GM19452 (cell line): ENCODE results near the gene MSN.
A peak's percentile ranks its signal among the peaks of the same experiment; 100 is the strongest.

Experiments
- ATAC-seq: cut with Tn5 transposase; IDR thresholded peaks from one replicate; pipeline ENCODE4 v1.9.1; 2021; ENCODE audit not compliant: unreplicated experiment

Gene MSN

DNA sequence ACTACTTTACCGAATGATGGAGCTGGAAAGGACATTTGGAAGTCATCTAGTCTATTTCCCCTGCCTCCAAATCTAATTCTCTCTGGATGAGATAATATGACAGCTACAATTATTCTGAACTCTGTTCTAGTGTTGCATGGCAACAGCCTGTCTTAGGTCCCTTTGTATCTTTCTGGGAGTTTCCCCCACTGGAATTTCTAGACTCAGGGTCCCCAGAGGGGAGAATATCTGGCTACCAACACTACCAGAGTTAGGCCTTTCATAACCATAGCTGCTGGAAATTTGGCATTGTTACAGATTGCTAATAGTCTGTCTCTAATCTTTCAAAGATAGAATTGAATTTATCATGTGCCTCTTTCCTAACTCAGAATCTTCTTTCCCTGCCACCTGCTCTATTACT lies 4.5 kb downstream of the MSN start:
- ATAC-seq = no peak

DNA sequence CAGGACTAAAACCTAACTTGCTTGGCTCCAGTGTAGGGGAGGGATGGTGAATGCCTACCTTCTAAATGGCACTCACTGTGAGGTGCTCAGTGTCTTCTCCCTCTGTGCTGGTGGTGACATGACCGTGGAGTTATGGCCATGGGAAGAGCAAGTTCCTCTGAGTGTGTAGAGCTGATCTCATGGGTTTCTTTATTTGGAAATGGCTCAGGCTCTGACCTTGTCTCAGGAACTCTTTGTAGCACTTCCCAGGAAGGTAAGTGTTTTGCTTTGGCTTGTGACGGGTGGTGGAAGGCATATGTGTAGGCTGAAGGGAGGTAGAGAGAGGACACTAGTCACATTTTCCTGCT lies 6.4 kb downstream of the MSN start:
- no peak for ATAC-seq

DNA sequence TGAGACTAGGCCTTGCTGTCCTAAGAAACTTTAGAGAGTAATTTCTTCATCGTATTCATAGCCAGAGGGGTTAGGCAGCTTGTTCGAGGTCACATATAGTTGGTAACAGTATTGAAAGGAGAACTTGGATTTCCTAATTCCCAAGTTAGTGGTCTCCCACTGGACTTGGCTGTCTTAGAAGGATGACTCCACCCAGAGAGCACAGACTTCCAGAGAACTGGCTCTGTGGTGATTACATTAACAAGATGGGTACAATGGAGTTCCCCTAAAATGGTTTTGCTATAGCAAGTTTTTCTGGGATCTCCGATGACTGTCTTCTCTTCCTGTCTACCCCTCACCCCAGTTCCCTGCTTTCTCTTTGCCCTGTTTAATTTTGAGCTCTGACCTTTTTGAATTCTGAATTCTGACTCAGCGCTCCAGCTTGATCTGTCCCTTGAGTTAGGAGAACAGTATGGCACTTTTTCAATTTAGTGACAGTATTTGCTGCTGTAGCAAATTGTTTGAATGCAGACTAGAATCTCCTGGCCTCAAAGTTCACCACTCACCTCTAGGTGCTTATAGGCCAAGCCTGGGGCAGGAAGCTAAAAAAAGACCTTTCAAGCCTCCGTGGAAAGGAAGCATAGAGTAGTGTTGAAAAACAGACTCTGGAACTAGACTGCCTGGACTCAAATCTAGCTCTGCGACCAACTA lies 6.9 kb downstream of the MSN start:
- no peak for ATAC-seq

DNA sequence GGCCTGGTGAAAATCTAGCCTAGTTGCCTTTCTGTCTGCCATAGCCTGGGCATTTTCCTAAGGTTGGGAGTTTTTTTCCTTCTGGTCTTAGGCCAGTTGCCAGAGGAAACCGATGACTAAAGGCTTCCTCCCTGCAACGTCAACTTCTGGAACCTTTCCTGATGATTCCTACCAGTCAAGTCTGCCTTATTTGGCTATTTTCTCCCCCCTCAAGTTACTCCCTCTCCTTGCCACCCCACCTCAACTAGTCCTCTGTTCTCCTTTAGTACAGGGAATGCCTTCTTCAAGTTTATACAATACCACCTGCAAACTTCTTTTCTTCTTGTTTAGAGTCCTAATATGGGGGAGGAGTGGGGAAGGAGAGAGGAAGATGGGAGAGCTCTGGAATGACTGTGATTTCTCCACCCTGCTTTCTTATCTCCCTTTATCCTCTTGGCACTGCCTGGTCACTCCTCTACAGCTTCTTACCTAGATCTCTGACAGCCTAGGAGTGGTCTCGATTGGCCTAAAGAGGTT lies 10.6 kb downstream of the MSN start:
- ATAC-seq = no peak

DNA sequence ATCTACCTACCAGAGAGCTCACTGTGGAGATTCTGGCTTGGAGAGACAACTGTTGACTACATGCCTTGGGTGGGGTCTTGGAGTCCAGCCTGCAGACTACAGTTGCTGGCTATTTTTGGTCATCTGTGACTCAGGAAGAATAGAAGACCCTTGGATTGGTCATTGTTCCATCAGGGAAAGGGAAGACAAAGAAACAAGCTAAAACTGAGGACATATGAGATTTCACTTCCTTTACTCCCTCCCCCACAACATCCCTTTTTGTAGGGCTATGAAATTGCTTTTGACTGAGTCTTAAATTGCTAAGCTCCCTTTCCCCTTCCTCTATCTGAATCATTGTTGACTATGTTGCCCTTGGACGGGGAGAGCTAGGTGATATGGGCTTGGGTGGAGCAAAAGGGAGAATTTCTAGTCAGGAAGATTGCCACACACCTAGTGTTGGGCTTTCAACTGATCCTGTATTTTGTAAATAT lies 11.7 kb downstream of the MSN start:
- no peak for ATAC-seq

DNA sequence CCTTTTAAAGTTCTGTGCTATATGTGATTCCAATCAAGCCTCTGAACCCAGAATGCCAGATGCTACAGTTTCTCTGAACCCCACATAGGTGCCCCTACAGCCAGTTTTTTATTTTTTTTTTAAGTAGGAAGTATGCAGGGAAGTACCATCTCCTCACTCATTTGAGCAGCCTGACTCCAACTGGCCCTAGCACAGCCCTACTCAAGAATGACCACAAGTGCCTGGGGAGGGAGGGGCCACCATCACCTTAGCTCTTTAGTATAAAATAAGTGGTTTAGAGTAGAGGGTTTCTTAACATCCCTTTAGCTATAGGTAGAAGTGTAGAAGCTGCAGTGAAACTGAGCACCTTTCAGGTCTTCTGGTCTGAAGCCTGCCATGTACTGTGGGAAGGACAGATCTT lies 14.4 kb downstream of the MSN start:
- no peak for ATAC-seq

DNA sequence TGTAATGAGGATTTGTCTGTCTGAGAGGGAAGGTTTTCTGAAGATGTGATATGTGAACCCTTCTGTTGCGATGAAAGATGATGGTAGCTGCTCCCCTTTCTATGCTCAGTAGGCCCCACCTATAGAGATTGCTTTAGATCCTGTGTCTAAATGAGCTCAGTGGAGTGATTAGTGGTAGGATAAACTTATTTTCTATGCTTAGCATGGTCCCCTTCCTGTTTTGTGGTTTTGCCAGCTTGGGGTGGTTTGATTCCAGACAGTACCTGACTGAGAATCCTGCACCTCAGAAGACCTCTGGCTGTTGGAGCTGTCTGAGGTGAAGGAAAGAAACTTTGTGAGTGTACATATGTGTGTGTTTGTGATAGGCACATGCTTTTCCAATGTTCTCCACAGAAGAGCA lies 17.7 kb downstream of the MSN start:
- no peak for ATAC-seq

DNA sequence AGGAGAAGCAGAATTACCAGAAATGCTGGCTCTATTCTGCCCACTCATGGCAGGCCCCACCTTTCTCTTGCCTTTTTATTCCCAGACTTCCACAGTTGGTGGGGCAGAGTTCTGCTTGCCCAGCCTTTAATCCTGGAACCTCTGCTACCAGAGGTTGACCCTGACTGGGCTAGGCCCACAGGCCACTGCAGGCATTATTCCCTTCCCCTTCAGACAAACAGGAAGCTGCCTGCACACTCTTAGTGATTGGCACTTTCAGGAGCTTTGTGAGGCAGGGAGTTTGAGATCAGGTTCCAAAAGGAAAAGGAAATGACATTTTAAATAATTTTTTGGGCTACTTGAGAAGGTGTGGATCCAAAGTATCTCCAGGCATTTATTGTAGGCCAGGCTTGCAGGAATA lies 18.8 kb downstream of the MSN start:
- no peak for ATAC-seq

DNA sequence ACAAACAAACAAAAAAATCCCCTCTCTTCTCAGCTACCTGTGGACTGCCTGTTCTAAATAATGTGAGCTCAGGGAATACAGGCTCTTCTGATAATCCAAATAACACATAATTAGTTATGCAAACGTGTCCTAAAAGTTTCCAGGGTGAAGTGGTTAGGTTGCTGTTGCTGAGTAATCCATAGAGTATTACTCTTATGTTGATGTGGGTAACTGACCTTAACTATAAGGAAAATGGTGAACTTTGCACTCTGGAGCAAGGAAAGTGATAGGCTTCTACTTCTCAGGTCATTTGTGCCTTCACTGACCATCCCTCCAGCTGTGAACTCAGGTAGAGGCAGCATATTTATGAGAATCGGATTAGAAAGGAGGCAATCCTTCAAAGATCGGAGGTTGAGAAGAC lies 19.9 kb downstream of the MSN start:
- no peak for ATAC-seq

DNA sequence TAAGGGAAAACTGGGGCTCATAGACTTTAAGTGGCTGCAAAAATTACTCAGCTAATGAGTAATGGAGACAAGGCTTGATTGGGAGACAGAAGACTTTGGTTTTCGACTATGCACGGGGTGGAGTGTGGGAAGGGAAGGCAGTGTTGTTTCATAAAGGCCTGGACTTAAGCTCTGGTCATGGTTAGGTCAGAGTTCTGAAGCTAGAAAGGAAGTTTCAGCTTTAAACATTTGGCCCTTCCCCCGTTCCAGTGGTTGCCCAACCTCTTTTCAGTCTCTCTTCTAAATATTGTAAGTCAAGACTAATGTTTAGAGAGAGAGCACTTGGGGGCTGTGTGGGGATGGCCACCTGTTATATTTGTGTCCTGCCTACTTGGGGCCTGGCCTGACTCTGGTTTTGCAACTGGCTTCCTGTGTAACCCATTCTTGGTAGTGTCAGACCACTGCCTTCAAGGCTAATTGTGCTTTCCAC lies 21.0 kb downstream of the MSN start:
- ATAC-seq = peak; percentile 88

DNA sequence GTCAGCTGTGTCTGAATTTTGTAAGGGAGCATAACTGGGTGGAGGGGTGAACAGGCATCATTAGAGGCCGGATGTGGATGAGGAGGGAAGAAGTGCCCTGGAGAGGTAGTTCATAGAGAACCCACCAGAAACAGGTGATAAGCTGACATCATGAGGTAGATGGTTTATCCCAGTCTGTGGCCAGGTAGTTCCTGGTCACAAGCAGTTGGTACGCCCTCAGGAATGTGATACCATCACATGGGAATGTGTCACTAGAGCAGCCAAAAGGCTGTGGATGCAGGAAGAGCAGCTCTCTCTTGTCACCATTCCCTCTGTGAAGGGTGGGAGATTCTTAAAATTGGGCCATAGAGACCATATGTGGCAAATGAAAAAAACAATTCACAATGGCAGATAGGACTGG lies 21.9 kb downstream of the MSN start:
- no peak for ATAC-seq

DNA sequence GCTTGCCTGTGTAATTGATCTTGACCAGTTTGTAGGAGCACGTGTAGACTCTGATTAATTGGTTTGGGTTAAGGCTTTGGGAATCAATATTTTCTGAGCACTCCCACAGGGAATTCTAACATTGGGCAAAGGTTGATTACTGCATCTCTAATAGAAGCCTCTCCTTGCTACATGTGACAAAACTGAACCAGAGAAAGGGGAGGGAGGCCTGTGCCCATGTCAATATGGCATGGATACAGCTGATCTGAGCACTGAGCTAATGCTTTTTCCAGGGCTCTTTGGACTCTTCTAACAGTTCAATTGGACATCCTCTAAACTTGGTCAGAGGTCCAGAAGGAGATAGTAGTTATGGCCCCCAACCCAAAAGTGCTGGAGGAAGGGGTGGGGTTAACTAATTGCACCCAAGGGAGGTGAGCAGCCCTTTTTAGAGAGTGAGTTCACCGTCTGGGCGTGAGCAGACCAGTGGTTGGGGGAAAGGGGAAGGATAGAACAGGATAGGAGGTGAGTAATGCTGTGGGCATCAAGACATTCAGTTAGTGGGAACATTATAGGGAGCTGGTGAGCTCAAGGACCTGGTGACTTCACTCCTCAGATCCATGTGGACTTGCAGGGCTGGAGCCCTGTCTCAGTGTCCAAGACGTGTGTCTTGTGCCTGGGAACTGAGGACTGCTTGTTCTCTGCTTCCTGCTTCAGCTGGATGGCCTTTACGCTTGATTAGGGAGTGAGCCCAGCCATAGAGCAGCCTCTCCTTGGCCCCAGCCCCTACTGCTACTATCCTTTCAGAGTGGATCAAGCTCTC lies 22.8 kb downstream of the MSN start:
- ATAC-seq = no peak

DNA sequence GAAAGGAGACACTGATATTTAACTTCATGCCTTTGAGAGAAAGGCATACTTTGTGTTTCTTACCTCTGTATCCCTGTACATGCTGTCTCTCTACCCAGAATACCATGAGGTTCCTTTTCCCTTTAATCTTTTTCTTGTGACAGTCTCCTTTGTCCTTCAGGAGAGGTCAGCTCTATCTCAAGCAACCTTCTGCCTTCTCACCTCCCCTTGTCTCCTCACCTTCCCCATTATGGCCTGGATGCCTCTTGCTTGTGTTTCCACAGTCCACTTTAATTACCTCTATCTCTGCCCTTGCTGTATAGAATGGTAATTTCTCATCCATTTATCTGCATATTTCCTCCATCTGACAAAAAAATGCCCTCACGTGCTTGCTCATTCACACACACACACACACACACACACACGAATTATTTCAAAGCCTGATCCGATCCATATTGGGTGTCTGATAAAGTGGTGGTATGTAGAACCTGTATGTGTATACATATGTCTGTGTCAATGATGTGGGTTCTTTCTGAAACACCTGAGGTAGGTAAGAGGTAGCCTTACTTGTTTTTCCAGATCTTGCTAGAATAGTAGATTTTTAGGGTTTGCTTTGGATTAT lies 28.5 kb downstream of the MSN start:
- ATAC-seq = no peak

DNA sequence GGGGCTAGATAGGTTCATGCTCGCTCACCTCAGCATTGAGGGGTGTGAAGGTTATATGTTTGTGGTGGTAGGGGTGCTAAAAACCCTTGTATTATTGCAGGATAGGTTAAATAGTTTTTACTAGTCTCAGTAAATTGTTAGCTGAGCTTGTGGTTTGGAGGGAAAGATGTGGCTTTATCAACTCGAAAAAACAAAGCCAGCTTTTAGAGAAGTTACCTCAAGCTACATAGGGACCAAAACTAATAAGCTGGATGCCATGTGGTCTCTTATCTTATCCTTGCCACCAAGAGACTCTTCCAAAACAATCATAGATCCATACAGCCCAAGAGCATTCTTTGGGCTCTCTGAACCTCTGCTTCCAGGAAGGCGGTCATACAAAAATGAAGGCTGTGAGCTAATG lies 29.2 kb downstream of the MSN start:
- no peak for ATAC-seq

DNA sequence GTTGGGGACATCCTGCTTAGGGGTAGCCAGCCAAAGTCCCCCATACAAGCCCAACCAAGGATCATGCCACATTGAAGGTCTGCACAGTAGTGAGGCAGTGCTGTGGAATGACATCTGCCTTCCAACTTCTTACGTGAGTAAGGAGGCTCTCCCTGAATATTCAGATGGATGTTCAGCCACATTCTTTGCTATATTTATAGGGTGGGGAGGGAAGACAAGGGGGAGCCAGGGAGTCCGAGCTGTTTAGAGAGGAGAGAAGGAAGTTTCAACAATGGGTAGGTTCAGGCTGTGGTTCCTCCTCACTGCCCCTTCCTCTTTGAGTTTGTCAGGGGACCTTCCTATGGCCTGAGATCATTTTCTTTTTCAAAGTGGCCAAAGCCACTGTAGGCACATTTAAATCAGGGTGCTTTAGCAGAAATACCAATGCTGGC lies 29.8 kb downstream of the MSN start:
- ATAC-seq = no peak

DNA sequence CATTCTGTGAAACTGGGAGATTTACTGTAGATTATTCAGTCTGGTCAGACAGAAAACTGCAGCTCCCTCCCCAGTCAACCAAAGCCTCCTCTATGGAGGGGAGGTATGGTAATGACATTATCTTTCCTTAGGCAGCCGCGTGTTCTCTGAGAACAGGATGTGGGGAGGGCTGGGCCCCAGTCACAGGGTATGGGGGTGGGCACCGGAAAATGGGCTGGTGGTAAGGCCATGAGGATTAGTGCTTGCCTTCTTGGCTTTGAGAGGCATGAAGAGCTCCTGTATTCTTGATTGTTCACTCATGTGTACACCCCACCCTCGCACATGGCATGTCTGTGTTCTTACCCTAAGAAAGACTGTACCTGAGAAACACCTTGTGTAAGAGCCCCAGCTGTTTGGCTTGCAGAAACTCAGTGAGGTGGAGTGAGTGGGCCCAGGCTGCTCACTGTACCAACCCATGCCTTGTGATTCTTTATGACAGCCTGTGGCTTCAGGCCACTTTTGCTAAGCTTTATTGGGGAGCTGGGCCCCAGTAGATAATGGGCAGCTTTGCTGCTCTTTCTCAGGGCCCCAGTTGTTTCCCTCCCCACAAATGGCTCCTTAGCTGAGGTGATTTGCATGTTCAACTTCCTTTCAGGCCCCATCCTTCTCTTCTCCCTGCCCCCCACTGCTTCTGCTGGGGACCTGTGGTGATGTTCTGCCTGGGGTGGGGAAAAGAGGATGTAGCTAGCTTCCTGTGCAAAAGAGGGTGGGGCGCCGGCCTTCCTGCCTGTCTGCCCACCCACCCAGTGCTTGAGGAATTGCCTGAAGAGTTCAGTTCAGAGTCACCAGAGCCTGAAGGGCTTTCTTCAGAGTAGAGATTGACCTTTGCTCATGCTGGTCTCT lies 30.7 kb downstream of the MSN start:
- peak; percentile 63 for ATAC-seq

DNA sequence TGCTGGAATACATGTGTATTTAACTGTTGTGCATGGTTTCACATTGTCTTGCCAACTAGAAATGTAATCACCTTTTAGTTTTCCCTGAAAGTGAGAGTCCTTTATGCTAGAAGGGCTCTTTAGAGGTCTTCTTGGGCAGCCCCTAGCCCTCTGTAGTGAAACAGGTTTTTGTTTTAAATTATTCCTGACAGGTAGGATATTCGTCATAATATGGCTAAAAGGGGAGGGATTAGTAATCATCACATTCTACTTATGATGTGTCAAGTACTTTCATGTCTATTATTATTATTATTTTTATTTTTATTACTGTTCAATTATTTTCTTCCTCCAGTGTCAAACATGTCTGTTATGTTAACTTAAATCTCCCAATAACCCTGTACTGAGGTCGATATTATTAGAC lies 35.5 kb downstream of the MSN start:
- no peak for ATAC-seq

DNA sequence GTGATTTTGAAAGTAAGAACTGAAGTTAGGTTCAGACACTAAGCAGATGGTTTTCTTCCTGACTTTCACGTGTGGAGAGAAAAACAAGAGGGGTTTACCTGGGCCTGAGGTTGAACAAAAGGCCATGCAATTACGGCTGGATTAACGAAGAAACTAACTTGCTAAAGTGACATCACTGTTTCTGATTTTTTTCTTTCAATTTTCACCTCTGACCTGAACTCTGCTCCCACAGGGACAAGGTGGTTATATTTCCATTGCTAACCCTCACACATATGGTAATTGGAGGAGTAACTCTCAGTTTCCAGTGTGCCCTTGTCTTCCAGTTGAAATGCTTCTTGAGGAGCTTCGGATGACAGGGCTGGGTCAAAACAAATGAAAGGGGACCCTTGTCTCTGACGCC lies 38.0 kb downstream of the MSN start:
- no peak for ATAC-seq

DNA sequence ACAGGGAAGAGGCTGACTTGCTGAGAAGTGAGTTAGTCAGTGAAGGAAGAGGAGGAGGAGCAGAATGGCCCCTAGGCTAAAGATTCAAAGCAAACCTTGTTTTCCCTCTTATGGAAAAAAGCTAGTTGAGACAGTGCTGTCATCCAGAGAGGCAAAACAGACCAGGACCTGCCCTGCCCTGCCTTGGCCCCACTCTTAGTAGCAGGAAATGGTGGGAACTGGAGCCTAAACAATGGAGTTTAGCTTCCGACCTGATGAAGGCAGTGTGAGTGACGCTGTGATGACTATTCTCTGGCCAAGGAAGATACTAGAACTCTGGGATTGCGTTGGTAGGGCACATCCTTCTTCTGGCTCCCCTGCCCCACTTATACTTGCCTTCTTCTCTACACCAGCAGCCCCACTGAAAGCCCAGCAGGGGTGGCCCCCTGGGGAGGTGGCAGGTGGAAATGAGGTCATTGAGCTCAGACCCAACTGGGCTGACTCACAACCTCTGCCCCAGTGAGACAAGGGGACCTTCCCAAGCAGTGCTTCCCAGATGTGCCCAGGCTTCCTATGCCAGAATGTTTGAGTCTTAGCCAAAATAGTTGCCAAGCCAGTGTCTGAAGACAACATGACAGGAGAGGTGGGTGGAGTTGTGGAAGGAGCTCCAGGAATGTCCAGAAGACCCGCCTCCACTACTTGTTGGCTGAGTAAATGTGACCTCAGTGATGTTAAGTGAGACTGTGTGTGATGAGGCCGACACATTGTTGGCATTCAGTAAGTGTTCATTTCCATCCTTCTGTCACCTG lies 38.8 kb downstream of the MSN start:
- peak; percentile 65 for ATAC-seq

DNA sequence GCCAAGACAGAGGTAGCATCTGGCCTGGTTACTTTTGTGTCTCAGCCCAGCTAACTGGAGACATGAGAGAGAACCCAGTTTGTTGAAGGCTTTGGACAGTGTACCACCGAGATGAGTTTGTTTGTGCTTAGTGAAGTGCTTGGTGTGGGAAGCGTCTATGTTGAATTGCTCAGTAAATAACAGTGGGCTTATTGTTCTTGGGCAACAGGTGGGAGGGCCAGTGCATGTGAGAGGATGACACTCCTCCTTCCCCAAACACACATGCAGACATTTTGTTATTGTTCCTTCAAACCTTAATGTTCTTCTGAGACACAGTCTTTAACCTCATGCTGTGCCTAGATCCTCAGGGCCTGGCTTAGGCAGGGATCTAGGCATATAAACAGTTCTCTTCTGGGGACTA lies 39.7 kb downstream of the MSN start:
- no peak for ATAC-seq
